Measurements from ENCODE around the gene ERMARD.
"Not testable (repeated sequence)": the region's sequence is repeated elsewhere in the genome, so short reads cannot be mapped to it uniquely, and the experiment has no call there.

ERMARD gene

GRCh38 chr6:169738204-169738975 is 13.0 kb upstream of the ERMARD start:
- no peak for DNase-seq (ENCODE audit: extremely low read depth in 1 of 2, low read depth in 1 of 2)

DNA sequence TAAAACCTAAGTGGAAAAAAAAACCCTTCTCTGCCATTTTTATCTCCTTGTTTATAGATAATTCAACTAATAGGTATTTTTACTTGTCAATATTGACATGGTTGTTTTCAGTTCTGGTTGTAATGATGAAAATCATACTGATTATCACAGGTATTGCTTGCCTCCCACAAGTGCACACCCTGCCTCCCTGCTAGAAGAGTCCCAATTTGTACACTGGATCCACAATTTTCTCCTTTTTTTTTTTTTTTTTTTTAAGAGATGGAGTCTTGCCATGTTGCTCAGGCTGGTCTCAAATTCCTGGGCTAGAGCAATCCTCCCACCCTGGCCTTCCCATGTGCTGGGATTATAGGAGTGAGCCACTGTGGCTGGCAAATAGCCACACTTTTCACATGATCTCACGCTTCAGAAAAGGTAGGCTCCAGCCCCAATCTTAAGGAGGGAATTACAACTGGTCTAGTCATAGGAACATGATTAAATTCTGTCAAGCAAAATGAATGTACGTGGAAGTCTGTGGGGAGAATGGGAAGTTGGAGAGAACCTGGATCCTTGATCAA is 12.4 kb upstream of the ERMARD start:
- DNase-seq (ENCODE audit: extremely low read depth in 1 of 2, low read depth in 1 of 2): no peak

DNA sequence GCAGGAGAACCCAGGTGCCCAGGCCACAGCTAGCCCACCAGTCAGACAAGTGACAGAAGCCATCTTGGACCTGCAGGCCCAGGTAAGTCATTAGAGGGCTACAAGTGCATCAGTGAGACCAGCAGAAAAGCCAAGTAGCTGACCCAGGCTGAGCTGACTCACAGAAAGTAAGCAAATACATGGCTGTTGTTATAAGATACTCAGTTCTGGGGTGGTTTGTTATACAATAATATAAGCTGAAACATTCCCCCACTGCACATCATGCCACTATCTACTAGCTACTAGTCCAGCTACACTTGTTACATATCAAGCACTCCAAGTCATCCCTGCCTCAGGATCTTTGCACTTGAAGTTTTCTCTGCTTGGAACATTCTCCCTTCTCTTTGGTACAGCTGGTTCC is 10.1 kb upstream of the ERMARD start:
- DNase-seq (ENCODE audit: extremely low read depth in 1 of 2, low read depth in 1 of 2): no peak

GRCh38 chr6:169745405-169745804 is 6.0 kb upstream of the ERMARD start:
- no peak for DNase-seq (ENCODE audit: extremely low read depth in 1 of 2, low read depth in 1 of 2)

GRCh38 chr6:169746556-169746955 is 4.9 kb upstream of the ERMARD start:
- no peak for DNase-seq (ENCODE audit: extremely low read depth in 1 of 2, low read depth in 1 of 2)

- no peak for DNase-seq (ENCODE audit: extremely low read depth in 1 of 2, low read depth in 1 of 2)
Measured at GRCh38 chr6:169752074-169752623, 727 bp downstream of the ERMARD start.

DNA sequence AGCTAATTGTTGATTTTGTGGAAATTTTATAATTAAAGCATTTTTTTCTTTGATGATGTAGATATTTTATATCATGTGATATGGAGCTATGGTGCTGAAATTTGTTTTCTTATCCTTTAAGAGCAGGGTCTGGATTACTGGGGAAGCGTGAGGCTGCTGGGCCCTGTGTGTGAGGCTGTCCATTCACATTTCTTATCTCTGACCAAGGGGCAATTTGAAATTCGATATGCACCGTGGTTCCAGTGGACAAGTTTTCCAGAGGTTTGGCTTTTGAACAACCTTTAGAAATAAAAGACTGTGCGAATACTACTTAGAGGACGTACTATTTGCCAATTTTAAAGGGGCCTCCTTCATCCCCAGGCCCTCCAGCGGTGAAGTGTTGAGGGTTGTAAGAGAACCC is 3.7 kb downstream of the ERMARD start:
- no peak for DNase-seq (ENCODE audit: extremely low read depth in 1 of 2, low read depth in 1 of 2)

- DNase-seq (ENCODE audit: extremely low read depth in 1 of 2, low read depth in 1 of 2): no peak
Measured at GRCh38 chr6:169763308-169763707, 11.9 kb downstream of the ERMARD start.

DNA sequence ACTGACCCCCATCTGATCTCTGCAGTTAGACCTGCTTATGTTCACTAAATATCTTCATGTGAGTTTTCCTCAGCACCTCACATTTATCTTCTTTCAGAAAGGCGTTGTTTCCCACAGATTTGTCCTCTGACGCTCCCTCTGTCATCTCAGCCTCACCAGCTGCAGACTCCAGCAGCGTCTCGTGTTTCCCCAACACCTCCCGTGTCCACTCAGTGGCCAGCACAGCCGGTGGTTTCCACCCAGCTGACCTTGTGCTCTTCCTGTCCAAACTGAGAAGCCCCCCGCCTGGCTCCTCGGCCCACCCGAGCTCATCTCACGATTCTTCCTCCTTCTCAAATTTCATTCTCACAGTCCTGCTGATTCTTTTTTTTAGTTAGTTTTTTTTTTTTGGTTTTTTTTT is 12.5 kb downstream of the ERMARD start:
- DNase-seq (ENCODE audit: extremely low read depth in 1 of 2, low read depth in 1 of 2): no peak

- DNase-seq (ENCODE audit: extremely low read depth in 1 of 2, low read depth in 1 of 2): not testable (repeated sequence)
Measured at GRCh38 chr6:169765789-169766188, 14.4 kb downstream of the ERMARD start.

DNA sequence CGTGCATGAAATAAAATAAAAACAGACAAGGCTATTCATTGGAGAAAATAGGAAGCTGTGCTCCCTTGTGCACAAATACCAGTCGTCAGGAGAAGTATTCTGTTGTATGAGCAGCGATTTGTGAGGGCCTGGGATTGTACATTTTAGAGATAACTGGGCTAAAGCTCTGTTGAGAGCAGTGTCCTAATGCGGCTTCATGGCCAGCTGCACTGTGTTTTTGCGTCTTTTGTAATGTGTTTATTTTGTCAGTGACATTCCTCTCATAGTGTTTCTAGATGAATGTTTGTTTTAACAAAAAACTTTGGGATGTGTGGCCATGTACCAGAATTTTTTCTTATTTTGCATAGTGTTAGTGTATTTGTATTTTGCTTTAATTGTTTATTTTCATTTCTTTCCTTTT is 14.8 kb downstream of the ERMARD start:
- no peak for DNase-seq (ENCODE audit: extremely low read depth in 1 of 2, low read depth in 1 of 2)

GRCh38 chr6:169766921-169767736 is 15.7 kb downstream of the ERMARD start:
- DNase-seq (ENCODE audit: extremely low read depth in 1 of 2, low read depth in 1 of 2): no peak

DNA sequence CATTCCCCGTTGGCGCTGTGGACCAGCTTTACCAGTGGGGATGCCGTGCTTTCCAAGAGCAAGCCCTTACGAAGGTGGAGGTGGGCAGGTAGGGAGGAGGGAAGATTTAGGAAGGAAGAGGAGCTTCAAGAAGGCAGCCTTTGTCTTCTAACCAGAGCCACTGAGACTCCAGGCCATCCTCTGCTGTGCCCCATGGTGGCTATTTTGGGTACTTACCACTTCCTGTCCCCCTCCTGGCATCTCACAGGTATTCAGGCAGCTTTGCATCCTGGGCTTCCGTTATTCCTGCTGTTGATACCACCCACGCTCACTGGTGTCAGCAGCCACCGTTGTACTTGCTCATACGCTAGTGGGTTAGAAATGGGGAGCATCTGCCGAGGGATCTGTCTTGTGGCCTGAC is 22.9 kb downstream of the ERMARD start:
- no peak for DNase-seq (ENCODE audit: extremely low read depth in 1 of 2, low read depth in 1 of 2)

- DNase-seq (ENCODE audit: extremely low read depth in 1 of 2, low read depth in 1 of 2): no peak
Measured at GRCh38 chr6:169775321-169775720, 23.9 kb downstream of the ERMARD start.

DNA sequence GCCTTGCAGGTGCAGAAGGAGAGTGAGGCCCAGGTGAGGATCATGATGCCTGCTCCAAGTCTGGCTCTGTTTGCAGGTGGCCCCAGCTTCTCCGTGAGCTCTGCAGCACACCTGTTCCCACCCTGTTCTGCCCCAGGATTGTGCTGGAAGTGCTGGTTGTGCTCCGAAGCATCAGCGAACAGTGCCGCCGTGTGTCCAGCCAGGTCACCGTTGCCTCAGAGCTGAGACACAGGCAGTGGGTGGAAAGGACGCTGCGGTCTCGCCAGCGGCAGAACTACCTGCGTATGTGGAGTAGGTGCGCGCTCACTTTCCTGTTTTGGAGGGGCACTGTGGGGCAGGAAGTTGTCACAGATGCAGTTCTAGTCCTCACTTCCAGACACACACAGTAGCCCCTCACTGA is 25.0 kb downstream of the ERMARD start:
- no peak for DNase-seq (ENCODE audit: extremely low read depth in 1 of 2, low read depth in 1 of 2)

- DNase-seq (ENCODE audit: extremely low read depth in 1 of 2, low read depth in 1 of 2): no peak
Measured at GRCh38 chr6:169777896-169778295, 26.5 kb downstream of the ERMARD start.

DNA sequence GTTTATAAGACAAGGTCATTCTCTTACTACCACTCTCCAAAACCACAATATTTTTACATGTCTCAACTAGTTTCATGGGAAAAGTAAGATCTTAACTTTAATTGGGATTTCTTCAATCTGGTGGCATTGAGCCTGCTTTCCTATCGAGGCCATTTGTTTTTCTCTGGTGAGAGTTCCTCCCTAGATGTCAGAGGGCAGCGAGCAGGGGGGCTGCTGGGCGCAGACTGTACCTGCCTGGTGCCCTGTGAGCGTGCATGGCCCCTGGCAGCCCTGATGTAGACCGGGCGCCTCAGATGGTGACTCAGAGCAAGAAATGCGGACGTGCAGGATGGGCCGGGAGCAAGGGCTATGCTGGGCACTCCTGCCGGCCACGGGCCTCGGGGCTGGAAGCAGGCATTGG is 27.2 kb downstream of the ERMARD start:
- no peak for DNase-seq (ENCODE audit: extremely low read depth in 1 of 2, low read depth in 1 of 2)

DNA sequence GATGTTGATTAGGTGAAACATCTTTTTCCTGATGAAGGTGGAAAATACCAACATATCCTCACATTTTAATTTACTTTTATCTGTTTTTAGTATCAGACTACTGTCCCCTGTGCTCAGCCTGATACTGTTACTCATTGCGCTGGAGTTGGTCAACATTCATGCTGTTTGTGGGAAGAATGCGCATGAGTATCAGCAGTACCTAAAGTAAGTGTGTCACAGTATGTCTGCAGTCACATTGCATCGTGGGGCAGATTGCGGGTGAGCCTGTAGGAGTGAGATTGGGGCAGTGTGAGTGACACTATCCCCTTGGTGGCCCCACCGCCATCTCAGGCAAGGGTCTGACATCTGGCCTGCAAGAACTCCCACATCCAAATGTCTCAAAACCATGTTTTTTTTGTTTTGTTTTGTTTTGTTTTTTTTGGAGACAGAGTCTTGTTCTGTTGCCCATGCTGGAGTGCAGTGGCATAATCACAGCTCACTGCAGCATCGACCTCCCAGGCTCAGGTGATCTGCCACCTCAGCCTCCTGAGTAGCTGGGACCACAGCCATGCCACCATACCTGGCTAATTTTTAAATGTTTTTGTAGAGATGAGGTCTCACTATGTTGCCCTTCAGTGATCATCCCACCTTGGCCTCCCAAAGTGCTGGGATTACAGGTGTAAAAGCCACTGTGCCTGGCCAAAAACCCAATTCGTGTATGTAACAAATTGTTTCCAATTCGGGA is 27.8 kb downstream of the ERMARD start:
- DNase-seq (ENCODE audit: extremely low read depth in 1 of 2, low read depth in 1 of 2): no peak

GRCh38 chr6:169779896-169780295 is 28.5 kb downstream of the ERMARD start:
- DNase-seq (ENCODE audit: extremely low read depth in 1 of 2, low read depth in 1 of 2): no peak

- no peak for DNase-seq (ENCODE audit: extremely low read depth in 1 of 2, low read depth in 1 of 2)
Measured at GRCh38 chr6:169780571-169781091, 29.2 kb downstream of the ERMARD start.

GRCh38 chr6:169782966-169783365 is 31.5 kb downstream of the ERMARD start:
- DNase-seq (ENCODE audit: extremely low read depth in 1 of 2, low read depth in 1 of 2): no peak
